ENCODE results near the gene BAZ2B.

Gene BAZ2B

GRCh38 chr2:159380685-159381239 lies 235.6 kb downstream of the BAZ2B start:
- H3K9ac ChIP-seq (ENCODE audit: low read length), result no peak overlapping the region

GRCh38 chr2:159379181-159379580 lies 237.2 kb downstream of the BAZ2B start:
- TF ChIP-seq, protein P1, sequence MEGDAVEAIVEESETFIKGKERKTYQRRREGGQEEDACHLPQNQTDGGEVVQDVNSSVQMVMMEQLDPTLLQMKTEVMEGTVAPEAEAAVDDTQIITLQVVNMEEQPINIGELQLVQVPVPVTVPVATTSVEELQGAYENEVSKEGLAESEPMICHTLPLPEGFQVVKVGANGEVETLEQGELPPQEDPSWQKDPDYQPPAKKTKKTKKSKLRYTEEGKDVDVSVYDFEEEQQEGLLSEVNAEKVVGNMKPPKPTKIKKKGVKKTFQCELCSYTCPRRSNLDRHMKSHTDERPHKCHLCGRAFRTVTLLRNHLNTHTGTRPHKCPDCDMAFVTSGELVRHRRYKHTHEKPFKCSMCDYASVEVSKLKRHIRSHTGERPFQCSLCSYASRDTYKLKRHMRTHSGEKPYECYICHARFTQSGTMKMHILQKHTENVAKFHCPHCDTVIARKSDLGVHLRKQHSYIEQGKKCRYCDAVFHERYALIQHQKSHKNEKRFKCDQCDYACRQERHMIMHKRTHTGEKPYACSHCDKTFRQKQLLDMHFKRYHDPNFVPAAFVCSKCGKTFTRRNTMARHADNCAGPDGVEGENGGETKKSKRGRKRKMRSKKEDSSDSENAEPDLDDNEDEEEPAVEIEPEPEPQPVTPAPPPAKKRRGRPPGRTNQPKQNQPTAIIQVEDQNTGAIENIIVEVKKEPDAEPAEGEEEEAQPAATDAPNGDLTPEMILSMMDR (IDR thresholded peaks at IDR 0.05; ENCODE audit: insufficient read depth, low read length, poor library complexity, severe bottlenecking), result no peak
- TF ChIP-seq EZH2phosphoT487 (conservative IDR thresholded peaks at IDR 0.05; ENCODE audit: low read length), result no peak
- no peaks in the 10 kb centered on the region for H3K27me3 ChIP-seq (ENCODE audit: low read length)

More at GRCh38 chr2:159380685-159381239, 235.6 kb downstream of the BAZ2B start:
- Histone ChIP-seq H3K79me2 (ENCODE audit: insufficient read depth, low read length) (no peaks in the 10 kb centered on the region), H4K20me1 (ENCODE audit: low read depth, low read length) (no peaks in the 10 kb centered on the region), H3K4me3 (ENCODE audit: insufficient read depth, low read length, poor library complexity, severe bottlenecking) (no peak overlapping the region), H2AFZ (ENCODE audit: low read depth, low read length, severe bottlenecking) (no peak overlapping the region), H3F3A (ENCODE audit: insufficient read depth) (no peaks in the 10 kb centered on the region; the same call in 1 of the 2 replicates), H3K9me3 (ENCODE audit: insufficient read depth, low read length) (no peaks in the 10 kb centered on the region), H3K36me3 (ENCODE audit: low read length) (no peaks in the 10 kb centered on the region), H3K9me2 (replicated peaks; ENCODE audit: insufficient read depth, low read length) (no peaks in the 10 kb centered on the region), H3K27ac (ENCODE audit: low read depth, low read length) (no peak overlapping the region), H3K4me2 (ENCODE audit: low read depth, low read length, poor library complexity, severe bottlenecking) (no peak overlapping the region), H3K27me3 (ENCODE audit: low read length) (no peaks in the 10 kb centered on the region)
- TF ChIP-seq EZH2phosphoT487 (conservative IDR thresholded peaks at IDR 0.05; ENCODE audit: low read length), result no peak
- TF ChIP-seq, protein P1 (IDR thresholded peaks at IDR 0.05; ENCODE audit: insufficient read depth, low read length, poor library complexity, severe bottlenecking), result no peak

GRCh38 chr2:159375241-159375640 lies 241.1 kb downstream of the BAZ2B start:
- H2AFZ ChIP-seq (ENCODE audit: low read depth, low read length, severe bottlenecking), result no peak overlapping the region
- no peaks in the 10 kb centered on the region for H3K9me3 ChIP-seq (ENCODE audit: insufficient read depth, low read length)
- H4K20me1 ChIP-seq (ENCODE audit: low read depth, low read length), result no peaks in the 10 kb centered on the region
- no peak overlapping the region for H3K9ac ChIP-seq (ENCODE audit: low read length)
- H3F3A ChIP-seq (ENCODE audit: insufficient read depth), result no peaks in the 10 kb centered on the region
- no peaks in the 10 kb centered on the region for H3K79me2 ChIP-seq (ENCODE audit: insufficient read depth, low read length)
- H3K27ac ChIP-seq (ENCODE audit: low read depth, low read length), result no peak overlapping the region
- H3K9me2 ChIP-seq (replicated peaks; ENCODE audit: insufficient read depth, low read length), result no peaks in the 10 kb centered on the region
- no peaks in the 10 kb centered on the region for H3K27me3 ChIP-seq (ENCODE audit: low read length)
- no peaks in the 10 kb centered on the region for H3K36me3 ChIP-seq (ENCODE audit: low read length)
- TF ChIP-seq EZH2phosphoT487 (conservative IDR thresholded peaks at IDR 0.05; ENCODE audit: low read length), result no peak
- TF ChIP-seq, protein P1 (IDR thresholded peaks at IDR 0.05; ENCODE audit: insufficient read depth, low read length, poor library complexity, severe bottlenecking), result no peak
- H3K4me2 ChIP-seq (ENCODE audit: low read depth, low read length, poor library complexity, severe bottlenecking), result no peak overlapping the region
- no peak overlapping the region for H3K4me3 ChIP-seq (ENCODE audit: insufficient read depth, low read length, poor library complexity, severe bottlenecking)

More at GRCh38 chr2:159379181-159379580, 237.2 kb downstream of the BAZ2B start:
- no peak overlapping the region for H2AFZ ChIP-seq (ENCODE audit: low read depth, low read length, severe bottlenecking)
- H3K27ac ChIP-seq (ENCODE audit: low read depth, low read length), result no peak overlapping the region
- no peak overlapping the region for H3K9ac ChIP-seq (ENCODE audit: low read length)
- H3K9me3 ChIP-seq (ENCODE audit: insufficient read depth, low read length), result no peaks in the 10 kb centered on the region
- no peaks in the 10 kb centered on the region for H3K79me2 ChIP-seq (ENCODE audit: insufficient read depth, low read length)
- no peak overlapping the region for H3K4me3 ChIP-seq (ENCODE audit: insufficient read depth, low read length, poor library complexity, severe bottlenecking)
- H3F3A ChIP-seq (ENCODE audit: insufficient read depth), result no peaks in the 10 kb centered on the region; the same call in 1 of the 2 replicates
- no peaks in the 10 kb centered on the region for H3K36me3 ChIP-seq (ENCODE audit: low read length)
- no peak overlapping the region for H3K4me2 ChIP-seq (ENCODE audit: low read depth, low read length, poor library complexity, severe bottlenecking)
- no peaks in the 10 kb centered on the region for H4K20me1 ChIP-seq (ENCODE audit: low read depth, low read length)
- H3K9me2 ChIP-seq (replicated peaks; ENCODE audit: insufficient read depth, low read length), result no peaks in the 10 kb centered on the region

Measured in SU-DHL-6 (cell line).